Body of pancreas (tissue), 4 donors: ENCODE results near the gene EYA3.

ENCODE experiments used
- POLR2A ChIP-seq, 3 donors: fragments of 450-650 bp; IDR thresholded peaks; one replicate each; pipeline ENCODE4 v1.6.1; 2016; ENCODE audit warnings: antibody characterized with exemption in 3 of 3, mild to moderate bottlenecking in 2 of 3
- TF ChIP-seq, protein P1 (sequence below), 7 experiments: fragments of 450-650 bp in 4 of 7; fragments of 200-600 bp in 3 of 7; sonication (generic) in 3 of 7; IDR thresholded peaks; one replicate each; pipeline ENCODE4 v1.5.1; 2016 to 2019; ENCODE audit warnings: antibody characterized with exemption in 7 of 7

DNA sequence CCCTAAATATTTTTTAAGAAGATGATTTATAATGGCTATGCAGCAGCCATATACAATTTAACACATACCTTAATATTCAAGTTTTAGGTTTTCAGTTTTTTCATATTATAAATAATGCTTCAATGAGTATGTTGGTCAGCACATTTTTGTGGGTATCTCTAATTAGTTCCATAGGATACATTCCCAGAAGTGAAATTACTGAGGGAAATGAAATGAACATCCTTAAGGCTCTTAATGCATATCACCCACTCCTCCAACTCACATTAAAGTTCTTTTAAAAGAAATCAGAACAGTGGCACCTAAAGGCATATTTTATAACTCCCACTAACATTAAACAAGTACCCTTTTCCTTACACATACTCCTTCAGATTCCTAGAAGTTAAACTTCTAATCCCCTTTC, 56.1 kb downstream of the EYA3 start:
- TF ChIP-seq, protein P1, sequence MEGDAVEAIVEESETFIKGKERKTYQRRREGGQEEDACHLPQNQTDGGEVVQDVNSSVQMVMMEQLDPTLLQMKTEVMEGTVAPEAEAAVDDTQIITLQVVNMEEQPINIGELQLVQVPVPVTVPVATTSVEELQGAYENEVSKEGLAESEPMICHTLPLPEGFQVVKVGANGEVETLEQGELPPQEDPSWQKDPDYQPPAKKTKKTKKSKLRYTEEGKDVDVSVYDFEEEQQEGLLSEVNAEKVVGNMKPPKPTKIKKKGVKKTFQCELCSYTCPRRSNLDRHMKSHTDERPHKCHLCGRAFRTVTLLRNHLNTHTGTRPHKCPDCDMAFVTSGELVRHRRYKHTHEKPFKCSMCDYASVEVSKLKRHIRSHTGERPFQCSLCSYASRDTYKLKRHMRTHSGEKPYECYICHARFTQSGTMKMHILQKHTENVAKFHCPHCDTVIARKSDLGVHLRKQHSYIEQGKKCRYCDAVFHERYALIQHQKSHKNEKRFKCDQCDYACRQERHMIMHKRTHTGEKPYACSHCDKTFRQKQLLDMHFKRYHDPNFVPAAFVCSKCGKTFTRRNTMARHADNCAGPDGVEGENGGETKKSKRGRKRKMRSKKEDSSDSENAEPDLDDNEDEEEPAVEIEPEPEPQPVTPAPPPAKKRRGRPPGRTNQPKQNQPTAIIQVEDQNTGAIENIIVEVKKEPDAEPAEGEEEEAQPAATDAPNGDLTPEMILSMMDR (IDR thresholded peaks at IDR 0.05): no peak
- TF ChIP-seq POLR2A (IDR thresholded peaks at IDR 0.05): no peak
